ENCODE measurements around the gene AGTRAP.
A peak's percentile ranks its signal among the peaks of the same experiment; 100 is the strongest.

Gene AGTRAP

GRCh38 chr1:11782127-11782708, 46.3 kb downstream of the AGTRAP start:
- no peak for DNase-seq

- no peak for DNase-seq
Measured at GRCh38 chr1:11783556-11783955, 47.6 kb downstream of the AGTRAP start.

DNA sequence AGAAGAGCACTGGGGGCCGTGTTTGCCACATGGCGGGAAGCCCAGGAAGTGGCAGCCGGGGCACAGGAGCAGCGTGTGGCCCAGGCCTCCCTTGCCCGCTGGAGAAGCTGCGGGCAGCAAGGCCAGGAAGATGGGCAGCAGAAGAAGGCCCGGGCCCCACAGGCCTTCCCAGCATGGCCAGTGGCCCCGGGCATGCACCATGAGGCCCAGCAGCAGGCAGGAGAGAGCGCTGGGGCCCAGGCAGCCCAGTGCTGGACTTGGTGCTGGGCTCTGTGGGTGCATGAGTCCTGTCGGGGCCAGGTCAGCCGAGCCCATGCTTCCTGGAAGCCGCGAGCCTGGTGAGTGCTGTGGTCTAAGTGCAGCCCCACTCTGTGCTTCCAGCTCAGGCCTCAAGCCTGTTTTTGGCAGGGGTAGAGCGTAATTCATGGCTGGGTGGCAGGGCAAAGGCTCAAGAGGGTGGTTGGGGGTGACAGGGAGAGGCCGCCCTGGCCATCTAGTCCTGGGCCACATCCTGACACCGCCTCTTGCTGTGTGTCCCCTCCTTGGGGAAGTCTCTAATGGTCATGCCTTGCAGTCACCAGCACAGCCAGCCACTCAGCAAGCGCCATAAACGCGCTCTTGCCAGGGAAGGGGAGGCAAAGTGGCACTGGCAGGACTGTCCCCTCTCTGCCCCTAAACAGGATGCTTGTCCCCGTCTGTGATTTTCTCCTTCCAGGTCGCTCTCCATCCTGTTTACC, 48.5 kb downstream of the AGTRAP start:
- DNase-seq, result peak; percentile 59

GRCh38 chr1:11784993-11785769, 49.2 kb downstream of the AGTRAP start:
- DNase-seq, result peak; percentile 72

- no peak for DNase-seq
Measured at GRCh38 chr1:11786168-11786567, 50.2 kb downstream of the AGTRAP start.

- DNase-seq, result peak; percentile 58
Measured at GRCh38 chr1:11787251-11787803, 51.4 kb downstream of the AGTRAP start.

DNA sequence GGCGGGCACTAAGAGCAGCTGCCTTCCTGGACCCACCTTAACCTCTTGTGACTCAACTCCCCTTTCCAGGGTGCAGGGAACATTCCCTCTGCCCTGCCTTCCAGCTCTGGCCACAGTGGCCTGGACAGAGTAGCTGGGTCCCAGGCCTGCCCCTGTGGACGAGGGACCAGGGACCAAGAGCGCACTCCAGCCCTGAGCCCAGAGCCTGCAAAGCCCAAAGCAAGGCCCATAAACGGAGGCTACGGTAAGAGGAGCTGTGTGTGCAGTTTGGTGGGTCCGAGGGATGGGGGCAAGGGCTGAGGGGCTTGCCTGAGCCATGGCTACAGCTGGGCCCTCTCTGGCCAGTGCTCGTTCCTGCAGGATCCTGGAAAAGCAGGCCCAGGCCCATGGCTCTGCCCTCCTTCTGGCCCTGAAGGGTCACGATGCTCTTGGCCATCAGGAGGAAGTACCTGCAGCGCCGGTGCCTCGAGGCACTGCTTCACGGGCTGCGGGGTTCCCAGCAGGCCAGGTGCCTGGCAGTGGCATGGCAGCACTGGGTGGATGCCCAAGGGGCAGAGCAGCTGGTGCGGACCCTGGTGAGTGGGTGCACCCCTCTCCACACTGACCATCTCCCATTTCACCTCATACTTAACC, 52.0 kb downstream of the AGTRAP start:
- DNase-seq, result no peak

GRCh38 chr1:11788549-11789053, 52.7 kb downstream of the AGTRAP start:
- DNase-seq, result no peak

GRCh38 chr1:11789126-11790067, 53.5 kb downstream of the AGTRAP start:
- no peak for DNase-seq

DNA sequence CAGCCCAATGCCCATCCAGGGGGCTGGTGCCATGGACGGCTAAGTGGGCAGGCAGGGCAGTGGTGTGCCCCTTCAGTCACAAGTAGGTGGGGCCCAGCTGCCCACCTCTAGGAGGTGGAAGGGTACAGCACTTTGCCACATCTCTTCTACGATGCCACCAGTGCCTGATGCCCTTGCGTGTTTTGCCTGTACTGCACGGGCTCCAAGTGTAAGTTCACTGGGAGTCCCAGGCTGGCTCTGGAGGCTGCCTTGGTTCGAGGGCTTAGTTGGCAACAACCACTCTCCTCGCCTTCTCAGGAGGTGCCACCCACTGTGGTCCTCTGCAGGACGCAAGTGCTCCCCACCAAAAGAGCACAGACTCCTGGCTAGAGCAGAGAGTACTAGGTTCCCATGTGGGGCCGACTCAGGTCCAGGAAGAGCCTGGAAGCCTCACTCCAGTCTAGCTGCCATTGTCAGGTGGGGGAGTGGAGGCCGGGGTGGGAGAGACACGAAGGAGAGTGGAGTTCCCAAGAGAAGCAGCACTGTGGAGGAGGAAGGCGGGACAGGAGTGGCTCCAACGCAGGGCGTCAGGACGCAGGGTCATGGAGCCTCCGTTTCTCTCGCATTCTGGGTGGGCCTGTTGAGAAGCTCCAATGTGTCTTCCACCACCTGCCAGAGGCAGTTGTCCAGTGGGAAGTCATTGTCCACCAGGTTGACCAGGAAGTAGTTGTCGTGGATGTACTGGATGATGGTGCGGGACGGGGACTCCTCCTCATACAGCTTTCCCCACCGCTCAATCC, 54.4 kb downstream of the AGTRAP start:
- DNase-seq, result no peak

GRCh38 chr1:11790880-11791715, 55.2 kb downstream of the AGTRAP start:
- no peak for DNase-seq

- DNase-seq, result no peak
Measured at GRCh38 chr1:11792106-11792505, 56.2 kb downstream of the AGTRAP start.

DNA sequence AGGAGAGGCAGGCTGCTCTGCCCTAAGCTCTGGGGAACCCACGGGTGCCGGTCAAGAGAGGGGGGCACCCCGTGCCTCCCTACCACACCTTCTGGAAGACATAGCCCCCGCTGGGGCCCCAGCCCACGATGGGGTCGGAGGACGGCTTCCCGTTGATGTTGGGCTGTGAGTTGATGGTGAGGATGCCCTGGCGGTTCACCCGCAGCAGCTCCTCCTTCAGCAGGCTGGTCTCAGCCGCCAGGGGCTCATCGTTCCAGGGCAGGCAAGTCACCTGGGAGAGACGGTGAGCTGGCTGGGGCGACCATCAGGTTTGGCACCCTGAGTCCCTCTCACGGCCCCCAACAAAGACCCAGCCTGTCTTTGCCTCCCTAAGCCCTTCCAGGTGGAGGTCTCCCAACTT, 57.9 kb downstream of the AGTRAP start:
- DNase-seq, result no peak

- no peak for DNase-seq
Measured at GRCh38 chr1:11794446-11795237, 58.7 kb downstream of the AGTRAP start.

DNA sequence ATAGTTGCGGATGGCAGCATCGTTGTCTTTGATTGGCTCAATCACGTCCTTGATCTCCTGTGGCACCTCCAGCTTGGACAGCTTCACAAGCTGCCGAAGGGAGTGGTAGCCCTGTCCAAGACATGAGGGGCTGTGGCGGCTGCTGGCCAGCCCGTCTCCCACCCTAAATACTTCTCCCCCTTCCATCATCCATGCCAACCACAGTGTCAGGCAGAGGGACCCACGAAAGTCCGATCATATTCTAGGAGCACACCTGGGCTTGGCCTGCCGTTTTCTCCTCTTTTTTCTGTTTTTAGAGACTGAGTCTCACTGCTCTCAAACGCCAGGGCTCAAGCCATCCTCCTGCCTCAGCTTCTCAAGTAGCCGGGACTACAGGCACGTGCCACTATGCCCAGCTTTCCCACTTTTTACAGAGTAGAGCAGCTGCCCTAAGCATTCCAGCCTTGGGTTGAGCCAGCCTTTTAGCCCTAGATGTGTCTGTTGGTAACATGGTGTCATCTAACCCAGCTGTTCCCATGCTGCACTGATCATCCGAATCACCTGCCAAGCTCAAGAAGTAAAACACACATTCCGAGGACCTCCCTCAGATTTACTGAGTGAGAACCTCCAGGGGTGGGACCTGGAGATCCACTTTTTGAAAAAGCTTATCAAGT, 59.4 kb downstream of the AGTRAP start:
- DNase-seq, result no peak

DNA sequence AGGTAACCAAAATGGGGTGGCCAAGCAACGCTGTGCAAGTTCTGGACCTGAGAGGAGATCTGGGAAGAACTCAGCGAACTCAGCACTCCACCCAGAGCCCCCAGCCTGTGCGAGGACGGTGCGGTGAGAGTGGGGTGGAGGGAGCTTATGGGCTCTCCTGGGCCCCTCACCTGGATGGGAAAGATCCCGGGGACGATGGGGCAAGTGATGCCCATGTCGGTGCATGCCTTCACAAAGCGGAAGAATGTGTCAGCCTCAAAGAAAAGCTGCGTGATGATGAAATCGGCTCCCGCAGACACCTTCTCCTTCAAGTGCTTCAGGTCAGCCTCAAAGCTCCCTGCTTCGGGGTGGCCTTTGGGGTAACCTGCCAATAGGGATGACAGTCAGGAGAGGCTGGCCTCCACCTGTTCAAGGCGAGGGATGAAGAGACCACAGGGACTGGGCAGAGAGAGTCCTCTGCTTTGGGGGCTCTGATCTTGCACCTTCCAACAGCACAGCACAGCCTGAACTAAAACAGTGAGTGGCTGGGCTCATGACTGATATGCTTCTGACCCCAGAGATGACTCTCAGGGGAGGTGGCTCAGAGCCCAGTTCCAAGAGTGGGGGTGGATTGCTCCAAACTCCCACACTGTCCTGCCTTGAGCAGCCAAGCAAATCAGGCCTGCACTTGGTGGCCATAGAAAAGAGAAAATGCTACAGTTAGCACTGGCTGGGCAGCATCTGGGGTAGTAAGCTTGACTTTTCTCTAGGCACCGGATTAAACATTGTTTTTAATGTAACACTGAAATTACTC, 60.3 kb downstream of the AGTRAP start:
- DNase-seq, result no peak

DNA sequence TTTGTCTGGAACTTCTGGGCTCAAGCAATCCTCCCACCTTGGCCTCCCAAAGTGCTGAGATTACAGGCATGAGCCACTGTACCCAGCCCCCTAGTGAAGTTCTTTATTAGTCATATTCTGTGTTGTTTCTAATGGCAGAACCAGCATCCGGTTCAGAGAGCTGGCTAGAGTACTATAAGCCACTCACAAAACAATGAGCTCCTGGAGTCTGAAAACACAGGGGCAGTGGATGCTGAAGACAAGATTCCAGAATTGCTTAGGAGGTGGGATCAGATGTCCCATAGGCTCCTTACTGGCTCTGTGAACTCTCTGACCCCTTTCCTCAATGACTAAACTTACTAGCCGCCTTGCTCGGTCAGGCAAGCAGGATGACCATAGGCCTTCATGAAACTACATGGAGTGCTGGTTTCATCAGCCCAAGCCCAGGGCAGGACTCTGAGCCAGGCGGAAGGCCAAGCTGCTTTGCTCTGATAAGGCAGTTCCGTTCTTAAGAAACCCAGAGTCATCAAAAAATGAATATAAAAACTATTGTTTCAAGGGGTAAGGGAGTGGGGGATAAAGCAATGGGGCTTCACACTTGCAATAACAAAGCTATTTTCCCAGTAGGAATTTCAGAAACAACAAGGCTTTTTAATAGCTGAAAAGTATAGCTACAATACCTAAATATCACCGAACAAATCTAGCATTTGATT, 61.7 kb downstream of the AGTRAP start:
- DNase-seq, result no peak
